HG03060 (cell line): ENCODE measurements around the gene RIMS1.
A peak's percentile ranks its signal among the peaks of the same experiment; 100 is the strongest.
"Not testable (repeated sequence)": the region's sequence is repeated elsewhere in the genome, so short reads cannot be mapped to it uniquely, and the experiment has no call there.

Experiments
- ATAC-seq: cut with Tn5 transposase; IDR thresholded peaks from one replicate; pipeline ENCODE4 v1.9.1; 2021; ENCODE audit warnings: low read depth, moderate number of reproducible peaks; ENCODE audit not compliant: unreplicated experiment

The RIMS1 gene

GRCh38 chr6:71967436-71967835, 81.1 kb downstream of the RIMS1 start:
- no peak for ATAC-seq

GRCh38 chr6:71977884-71978283, 91.5 kb downstream of the RIMS1 start:
- no peak for ATAC-seq

DNA sequence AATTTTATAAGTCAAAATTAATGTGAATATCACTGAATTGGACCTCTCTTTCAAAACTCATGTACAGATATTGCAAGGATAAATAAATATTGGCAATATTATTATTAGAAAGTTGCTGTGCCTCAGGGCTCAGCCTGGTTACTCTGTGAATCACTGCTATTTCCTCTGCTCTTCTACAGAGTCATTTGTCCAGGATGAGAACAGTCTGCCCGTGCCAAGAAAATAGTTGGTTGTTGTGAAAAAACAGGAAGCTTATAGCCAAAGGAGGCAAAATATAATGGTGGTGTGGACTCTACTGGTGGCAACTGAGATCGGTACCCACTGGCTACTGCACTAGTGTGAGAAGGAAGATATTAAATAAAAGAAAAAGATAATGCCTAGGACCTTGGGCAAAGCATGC, 93.6 kb downstream of the RIMS1 start:
- ATAC-seq = no peak

DNA sequence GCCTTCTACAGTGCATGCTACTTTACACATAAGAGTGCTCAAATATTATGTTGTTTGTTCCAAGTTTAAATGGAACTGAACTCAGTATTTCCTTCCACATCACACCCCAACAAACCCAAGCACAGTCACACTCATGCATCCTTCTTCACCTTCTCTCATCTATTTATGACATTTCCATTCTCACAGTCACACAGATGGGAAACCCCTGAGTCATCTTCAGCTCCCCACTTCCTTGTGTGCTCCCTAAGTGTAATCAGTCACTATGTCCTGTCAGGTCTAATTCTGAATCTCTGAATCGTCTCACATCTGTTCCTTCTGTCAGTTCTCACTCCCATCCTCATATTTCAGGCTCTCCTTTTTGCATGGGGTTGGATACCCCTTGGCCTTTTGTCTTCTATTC, 96.0 kb downstream of the RIMS1 start:
- ATAC-seq = peak; percentile 74

GRCh38 chr6:71983131-71983530, 96.8 kb downstream of the RIMS1 start:
- no peak for ATAC-seq

GRCh38 chr6:71994705-71995271, 108.4 kb downstream of the RIMS1 start:
- no peak for ATAC-seq

- ATAC-seq = no peak
Observed at GRCh38 chr6:71997341-71997740, 111.0 kb downstream of the RIMS1 start.

- no peak for ATAC-seq
Observed at GRCh38 chr6:72002415-72002814, 116.1 kb downstream of the RIMS1 start.

GRCh38 chr6:72006591-72006990, 120.2 kb downstream of the RIMS1 start:
- ATAC-seq = not testable (repeated sequence)

DNA sequence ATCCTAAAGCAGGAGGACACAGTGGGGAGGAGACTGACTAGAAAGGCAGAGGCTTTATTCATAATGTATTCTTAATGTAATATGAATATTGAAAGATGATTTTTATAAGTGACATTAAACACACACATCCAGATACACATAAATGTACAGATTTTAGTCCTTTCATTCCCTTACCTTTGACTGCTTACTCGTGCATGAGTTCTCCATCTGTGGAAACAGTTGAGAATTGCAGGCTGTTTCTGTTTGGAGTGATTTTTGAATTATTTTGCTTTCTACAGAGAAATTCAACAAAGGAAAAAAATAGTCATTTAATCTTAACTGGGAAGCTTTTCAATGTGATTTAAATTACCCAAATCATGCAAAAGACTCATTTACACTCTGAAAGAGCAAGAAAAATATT, 136.5 kb downstream of the RIMS1 start:
- ATAC-seq = no peak

DNA sequence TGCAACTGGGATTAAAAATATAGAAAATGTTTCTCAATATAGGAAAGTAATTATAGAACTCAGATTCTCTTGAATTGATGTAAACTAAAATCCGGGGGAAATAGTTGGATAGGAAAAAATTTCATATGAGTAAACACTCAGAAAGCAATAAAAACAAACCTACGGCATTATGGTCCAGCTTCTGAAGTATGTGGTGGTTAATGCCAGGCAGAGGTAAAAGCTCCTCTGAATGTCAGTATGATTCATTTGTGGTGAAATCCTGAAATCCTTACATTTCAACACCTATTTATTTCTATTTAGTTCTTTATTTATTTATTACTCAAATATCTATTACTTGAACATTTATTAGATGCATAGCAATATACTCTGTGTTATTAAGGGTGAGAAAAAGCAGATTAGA, 145.1 kb downstream of the RIMS1 start:
- ATAC-seq = no peak

GRCh38 chr6:72032086-72032485, 145.7 kb downstream of the RIMS1 start:
- ATAC-seq = no peak

DNA sequence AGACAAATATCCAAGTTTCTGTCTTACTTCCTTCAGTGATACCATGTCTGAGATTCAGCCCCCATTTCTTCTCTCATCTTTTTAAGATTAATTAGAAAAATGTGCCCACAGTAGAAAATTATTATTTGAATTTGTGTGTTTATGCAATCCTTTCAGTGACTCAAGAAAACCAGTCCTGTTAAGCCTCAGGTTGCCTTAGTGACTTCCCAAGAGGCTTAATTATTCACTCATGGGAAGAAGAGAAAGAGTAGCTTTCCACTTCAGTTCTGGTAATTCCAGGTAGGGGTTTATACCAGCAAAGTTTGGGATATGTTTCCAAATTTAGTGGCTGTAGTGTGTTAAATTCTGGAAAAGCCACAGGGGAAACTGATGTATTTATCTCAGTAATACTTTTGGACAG, 149.1 kb downstream of the RIMS1 start:
- ATAC-seq = no peak

- ATAC-seq = no peak
Observed at GRCh38 chr6:72035966-72036365, 149.6 kb downstream of the RIMS1 start.

DNA sequence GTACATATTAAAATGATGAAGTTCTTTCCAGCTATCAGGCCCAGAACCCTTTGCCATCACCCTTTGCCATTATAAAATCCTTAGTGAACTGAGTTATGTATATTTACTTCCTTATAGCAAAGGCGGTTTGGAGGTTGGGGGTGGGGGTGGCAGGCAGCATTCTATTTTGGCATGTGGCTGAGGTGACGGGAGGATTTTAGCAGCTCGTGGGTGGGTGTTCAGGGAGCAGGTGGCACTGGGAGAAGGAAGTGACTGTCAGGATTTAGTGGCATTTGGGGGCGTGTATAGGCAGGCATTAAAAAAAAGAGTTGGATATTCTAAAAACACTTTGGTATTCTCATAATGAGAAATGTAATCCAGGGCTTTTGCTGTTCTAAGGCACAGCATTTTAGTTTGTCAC, 150.7 kb downstream of the RIMS1 start:
- ATAC-seq = no peak

- ATAC-seq = no peak
Observed at GRCh38 chr6:72040111-72040510, 153.8 kb downstream of the RIMS1 start.

DNA sequence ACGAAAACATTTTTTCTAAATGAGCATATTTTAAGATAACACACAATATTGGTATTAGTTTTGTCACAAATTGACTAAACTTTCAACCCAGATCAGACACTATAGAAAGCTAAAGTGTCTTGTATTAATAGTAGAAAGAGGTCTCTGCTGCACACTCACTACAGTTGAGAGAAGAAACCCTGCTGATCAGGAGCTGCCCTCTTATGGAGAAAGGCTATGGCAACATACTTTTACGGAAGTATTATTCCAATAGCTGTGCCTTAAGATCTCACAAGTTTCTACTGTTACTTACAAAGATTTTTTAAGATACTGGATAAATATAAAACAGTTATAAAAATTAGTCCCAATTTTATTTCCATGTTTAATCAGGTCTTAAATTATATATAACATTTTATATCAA, 155.7 kb downstream of the RIMS1 start:
- ATAC-seq = no peak

DNA sequence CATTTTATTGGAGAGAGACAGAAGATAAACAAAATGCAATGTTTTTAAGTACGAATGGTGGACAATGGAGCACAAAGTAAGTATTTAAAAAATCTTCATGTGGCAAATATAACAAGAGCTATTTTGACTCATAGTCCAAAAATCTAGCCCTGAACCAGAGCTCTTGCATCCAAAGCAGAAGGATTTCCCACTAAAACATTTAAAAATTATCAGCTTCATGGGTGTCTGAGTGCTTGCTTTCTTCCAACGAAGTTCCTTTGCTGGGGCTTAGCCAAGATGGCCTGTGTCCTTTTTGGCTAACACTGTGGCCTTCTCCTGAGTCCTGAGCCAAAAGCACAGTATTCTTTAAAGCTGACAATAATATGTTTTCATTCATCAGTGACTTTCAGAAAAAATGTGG, 161.7 kb downstream of the RIMS1 start:
- no peak for ATAC-seq

- no peak for ATAC-seq
Observed at GRCh38 chr6:72049376-72049775, 163.0 kb downstream of the RIMS1 start.

DNA sequence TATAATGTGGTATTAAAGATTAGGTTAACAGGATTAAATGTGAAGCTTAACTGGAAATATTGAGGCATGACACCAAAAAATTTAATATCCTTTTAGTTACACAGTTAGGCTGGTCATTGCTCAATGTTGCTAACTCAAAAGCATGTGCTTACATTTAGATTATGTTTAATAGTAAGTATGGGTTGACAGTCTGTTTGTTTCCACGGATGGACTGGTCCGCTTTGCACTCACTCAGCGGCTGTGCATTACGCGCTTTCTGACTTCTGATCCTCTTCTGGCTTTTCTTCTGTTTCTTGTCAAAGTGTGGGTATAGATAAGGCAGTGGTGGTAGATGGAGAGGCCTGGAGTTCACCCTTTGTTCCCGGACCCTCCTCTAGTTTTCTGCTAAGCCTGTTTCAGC, 174.9 kb downstream of the RIMS1 start:
- ATAC-seq = no peak

- ATAC-seq = no peak
Observed at GRCh38 chr6:72064399-72064975, 178.1 kb downstream of the RIMS1 start.

GRCh38 chr6:72078096-72078495, 191.7 kb downstream of the RIMS1 start:
- ATAC-seq = no peak
